Neural cell (in vitro differentiated cells): Measurements from ENCODE around the gene PERM1. TPM values are rescaled to one million over a fixed set of nuclear protein-coding genes. Genes with fewer than 3 reads are reported as not detected.

Source experiments
- H2AFZ ChIP-seq: fragments of 200-600, 300-800 bp; sonication (generic), shearing (Covaris generic); 2 replicates; pipeline ENCODE4 v1.6.0; 2014; ENCODE audit warnings: low read depth, mild to moderate bottlenecking, antibody characterized with exemption, low read length, moderate library complexity
- H3F3A ChIP-seq: fragments of 200-600 bp; shearing (Covaris generic); 2 replicates; pipeline ENCODE4 v1.6.1; 2016; ENCODE audit warnings: mild to moderate bottlenecking, moderate library complexity, mixed read lengths, antibody characterized with exemption, low read length; ENCODE audit not compliant: insufficient read depth, poor library complexity, severe bottlenecking
- H3K27ac ChIP-seq: fragments of 200-600, 300-800 bp; sonication (generic), shearing (Covaris generic); 2 replicates; pipeline ENCODE4 v1.5.1; 2014; ENCODE audit warnings: mild to moderate bottlenecking, low read length, moderate library complexity
- H3K27me3 ChIP-seq: fragments of 300-800, 200-600 bp; sonication (generic), shearing (Covaris generic); 2 replicates; pipeline ENCODE4 v1.6.0; 2014; ENCODE audit warnings: mild to moderate bottlenecking, low read depth, low read length, moderate library complexity; ENCODE audit not compliant: insufficient read depth
- H3K36me3 ChIP-seq: fragments of 300-800, 200-600 bp; sonication (generic), shearing (Covaris generic); 2 replicates; pipeline ENCODE4 v1.5.1; 2014; ENCODE audit warnings: mild to moderate bottlenecking, antibody characterized with exemption, low read length, moderate library complexity; ENCODE audit not compliant: insufficient read depth
- H3K4me2 ChIP-seq: fragments of 300-800, 200-600 bp; sonication (generic), shearing (Covaris generic); 2 replicates; pipeline ENCODE4 v1.6.0; 2014; ENCODE audit warnings: mild to moderate bottlenecking, low read length
- H3K4me3 ChIP-seq: fragments of 300-800, 200-600 bp; sonication (generic), shearing (Covaris generic); 2 replicates; pipeline ENCODE4 v1.5.1; 2014; ENCODE audit warnings: mild to moderate bottlenecking, low read length, moderate library complexity
- H3K79me2 ChIP-seq: fragments of 200-600 bp; shearing (Covaris generic); replicated peaks from 2 replicates; pipeline ENCODE4 v1.6.0; 2014; ENCODE audit warnings: mild to moderate bottlenecking, low read length, moderate library complexity; ENCODE audit not compliant: insufficient read depth
- H3K9ac ChIP-seq: fragments of 300-800, 200-600 bp; sonication (generic), shearing (Covaris generic); 2 replicates; pipeline ENCODE4 v1.6.1; 2016; ENCODE audit warnings: mild to moderate bottlenecking, low read length, mixed read lengths
- H3K9me2 ChIP-seq: fragments of 200-600 bp; shearing (Covaris generic); 2 replicates; pipeline ENCODE4 v1.6.1; 2016; ENCODE audit warnings: mild to moderate bottlenecking, low read length, mixed read lengths; ENCODE audit not compliant: insufficient read depth
- H3K9me3 ChIP-seq: fragments of 200-600, 300-800 bp; sonication (generic), shearing (Covaris generic); 2 replicates; pipeline ENCODE4 v1.6.1; 2016; ENCODE audit warnings: mild to moderate bottlenecking, mixed run types, low read length, moderate library complexity, mixed read lengths
- H4K20me1 ChIP-seq: fragments of 200-600 bp; shearing (Covaris generic); 2 replicates; pipeline ENCODE4 v1.6.1; 2016; ENCODE audit warnings: mild to moderate bottlenecking, mixed run types; ENCODE audit not compliant: insufficient read depth
- CTCF ChIP-seq: fragments of 450-650 bp; IDR thresholded peaks from 2 replicates; pipeline ENCODE4 v1.5.1; 2014; ENCODE audit warnings: antibody characterized with exemption, mild to moderate bottlenecking, moderate library complexity; ENCODE audit not compliant: poor library complexity, severe bottlenecking
- EP300 ChIP-seq: fragments of 450-650 bp; conservative IDR thresholded peaks from 2 replicates; pipeline ENCODE4 v1.6.1; 2014; ENCODE audit warnings: antibody characterized with exemption, mild to moderate bottlenecking, moderate library complexity; ENCODE audit not compliant: poor library complexity, severe bottlenecking
- EZH2 ChIP-seq: fragments of 200-600, 300-800 bp; shearing (Covaris generic), sonication (generic); IDR thresholded peaks from 2 replicates; pipeline ENCODE4 v1.6.1; 2014; ENCODE audit warnings: antibody characterized with exemption, low read length, borderline replicate concordance, mild to moderate bottlenecking; ENCODE audit not compliant: insufficient read depth, poor library complexity, severe bottlenecking
- MXI1 ChIP-seq: fragments of 450-650 bp; conservative IDR thresholded peaks from 2 replicates; pipeline ENCODE4 v1.6.1; 2014; ENCODE audit warnings: antibody characterized with exemption, mild to moderate bottlenecking; ENCODE audit not compliant: poor library complexity, severe bottlenecking
- POLR2AphosphoS5 ChIP-seq: IDR thresholded peaks from 2 replicates; pipeline ENCODE4 v1.6.1; 2012
- RAD21 ChIP-seq: fragments of 450-650 bp; conservative IDR thresholded peaks from 2 replicates; pipeline ENCODE4 v1.6.1; 2014; ENCODE audit warnings: antibody characterized with exemption, mild to moderate bottlenecking, moderate library complexity
- SMC3 ChIP-seq: fragments of 450-650 bp; conservative IDR thresholded peaks from 2 replicates; pipeline ENCODE4 v1.6.1; 2014; ENCODE audit warnings: antibody characterized with exemption, mild to moderate bottlenecking, moderate library complexity; ENCODE audit not compliant: poor library complexity
- TAF1 ChIP-seq: IDR thresholded peaks from 2 replicates; pipeline ENCODE4 v1.6.1; 2012; ENCODE audit warnings: low read depth
- polyA plus RNA-seq: library from polyadenylated mRNA; depleted of rRNA; stranded (reverse); fragments of >200 nt; gene quantifications from 2 replicates; pipeline ENCODE4 v1.2.3, GENCODE V29; 2014
- TF ChIP-seq, protein P1 (sequence below): IDR thresholded peaks from 2 replicates; pipeline ENCODE4 v1.6.1; 2012; ENCODE audit warnings: borderline replicate concordance

Gene PERM1
- polyA plus RNA-seq, 1 donor from 2014 or later = not detected

- Histone ChIP-seq H3F3A (no peaks in the 10 kb centered on the region), H3K36me3 (no peaks in the 10 kb centered on the region), H3K79me2 (no peaks in the 10 kb centered on the region), H4K20me1 (no peaks in the 10 kb centered on the region), H3K9me2 (no peaks in the 10 kb centered on the region), H3K4me2 (no peak overlapping the region), H3K9me3 (no peaks in the 10 kb centered on the region), H3K4me3 (no peak overlapping the region), H3K27ac (no peak overlapping the region), H3K9ac (no peak overlapping the region), H3K27me3 (peaks cover 62% of the 10 kb centered on the region), H2AFZ (no peak overlapping the region)
- TF ChIP-seq, protein P1, sequence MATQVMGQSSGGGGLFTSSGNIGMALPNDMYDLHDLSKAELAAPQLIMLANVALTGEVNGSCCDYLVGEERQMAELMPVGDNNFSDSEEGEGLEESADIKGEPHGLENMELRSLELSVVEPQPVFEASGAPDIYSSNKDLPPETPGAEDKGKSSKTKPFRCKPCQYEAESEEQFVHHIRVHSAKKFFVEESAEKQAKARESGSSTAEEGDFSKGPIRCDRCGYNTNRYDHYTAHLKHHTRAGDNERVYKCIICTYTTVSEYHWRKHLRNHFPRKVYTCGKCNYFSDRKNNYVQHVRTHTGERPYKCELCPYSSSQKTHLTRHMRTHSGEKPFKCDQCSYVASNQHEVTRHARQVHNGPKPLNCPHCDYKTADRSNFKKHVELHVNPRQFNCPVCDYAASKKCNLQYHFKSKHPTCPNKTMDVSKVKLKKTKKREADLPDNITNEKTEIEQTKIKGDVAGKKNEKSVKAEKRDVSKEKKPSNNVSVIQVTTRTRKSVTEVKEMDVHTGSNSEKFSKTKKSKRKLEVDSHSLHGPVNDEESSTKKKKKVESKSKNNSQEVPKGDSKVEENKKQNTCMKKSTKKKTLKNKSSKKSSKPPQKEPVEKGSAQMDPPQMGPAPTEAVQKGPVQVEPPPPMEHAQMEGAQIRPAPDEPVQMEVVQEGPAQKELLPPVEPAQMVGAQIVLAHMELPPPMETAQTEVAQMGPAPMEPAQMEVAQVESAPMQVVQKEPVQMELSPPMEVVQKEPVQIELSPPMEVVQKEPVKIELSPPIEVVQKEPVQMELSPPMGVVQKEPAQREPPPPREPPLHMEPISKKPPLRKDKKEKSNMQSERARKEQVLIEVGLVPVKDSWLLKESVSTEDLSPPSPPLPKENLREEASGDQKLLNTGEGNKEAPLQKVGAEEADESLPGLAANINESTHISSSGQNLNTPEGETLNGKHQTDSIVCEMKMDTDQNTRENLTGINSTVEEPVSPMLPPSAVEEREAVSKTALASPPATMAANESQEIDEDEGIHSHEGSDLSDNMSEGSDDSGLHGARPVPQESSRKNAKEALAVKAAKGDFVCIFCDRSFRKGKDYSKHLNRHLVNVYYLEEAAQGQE = no peak
- TF ChIP-seq TAF1 (no peak), EZH2 (no peak), MXI1 (no peak), SMC3 (no peak), POLR2AphosphoS5 (no peak), CTCF (no peak), EP300 (no peak), RAD21 (no peak)
These were observed 51.2 kb downstream of the PERM1 start for GRCh38 chr1:930633-931138.

- H3K27me3 ChIP-seq = peaks cover 61% of the 10 kb centered on the region
- H3K36me3 ChIP-seq = no peaks in the 10 kb centered on the region
- H3K9me2 ChIP-seq = no peaks in the 10 kb centered on the region
- no peak overlapping the region for H3K9ac ChIP-seq
- no peaks in the 10 kb centered on the region for H3F3A ChIP-seq
- no peak overlapping the region for H2AFZ ChIP-seq
- H3K4me2 ChIP-seq = no peak overlapping the region
- no peaks in the 10 kb centered on the region for H4K20me1 ChIP-seq
- no peaks in the 10 kb centered on the region for H3K79me2 ChIP-seq
- TF ChIP-seq SMC3 (no peak), CTCF (no peak), POLR2AphosphoS5 (no peak), EZH2 (no peak), TAF1 (no peak), EP300 (no peak), RAD21 (no peak), MXI1 (no peak)
- TF ChIP-seq, protein P1 = no peak
- H3K9me3 ChIP-seq = no peaks in the 10 kb centered on the region
- H3K27ac ChIP-seq = no peak overlapping the region
- no peak overlapping the region for H3K4me3 ChIP-seq
These were observed 51.9 kb downstream of the PERM1 start for GRCh38 chr1:929712-930632.
